ENCODE results near the gene ANK2. TPM values are rescaled to one million over a fixed set of nuclear protein-coding genes. Genes with fewer than 3 reads are reported as not detected.
"Not testable (repeated sequence)": the region's sequence is repeated elsewhere in the genome, so short reads cannot be mapped to it uniquely, and the experiment has no call there.

Gene ANK2
- total RNA-seq, 4 donors from 2014 or later = 27.4 to 142 (median 47.2) TPM

GRCh38 chr4:113243312-113243711, 193.9 kb downstream of the ANK2 start:
- no peaks in the 10 kb centered on the region for H3K4me1 ChIP-seq
- no peaks in the 10 kb centered on the region for H3K36me3 ChIP-seq
- TF ChIP-seq CTCF (IDR thresholded peaks at IDR 0.05) (no peak), POLR2A (IDR thresholded peaks at IDR 0.05) (no peak)
- H3K27ac ChIP-seq = no peak overlapping the region
- no peak overlapping the region for H3K4me3 ChIP-seq
- no peaks in the 10 kb centered on the region for H3K27me3 ChIP-seq
- H3K9me3 ChIP-seq = no peaks in the 10 kb centered on the region
- no peak for DNase-seq
- intact Hi-C loops (cut with DNase I; ENCODE audit: low total_unique reads) = no loop called here

- intact Hi-C loops (cut with DNase I; ENCODE audit: low total_unique reads) = not testable (repeated sequence)
Measured at GRCh38 chr4:113244747-113245146, 195.3 kb downstream of the ANK2 start.

GRCh38 chr4:113248320-113248719, 198.9 kb downstream of the ANK2 start:
- Histone ChIP-seq H3K27me3 (no peaks in the 10 kb centered on the region), H3K27ac (no peak overlapping the region), H3K4me1 (no peaks in the 10 kb centered on the region), H3K36me3 (no peaks in the 10 kb centered on the region), H3K9me3 (no peaks in the 10 kb centered on the region), H3K4me3 (no peak overlapping the region)
- intact Hi-C loops (cut with DNase I; ENCODE audit: low total_unique reads) = no loop called here
- TF ChIP-seq POLR2A (IDR thresholded peaks at IDR 0.05) (no peak), CTCF (IDR thresholded peaks at IDR 0.05) (no peak)
- no peak for DNase-seq

More at GRCh38 chr4:113244747-113245146, 195.3 kb downstream of the ANK2 start:
- not testable (repeated sequence) for H3K36me3 ChIP-seq, H3K4me3 ChIP-seq, DNase-seq, H3K9me3 ChIP-seq, H3K27ac ChIP-seq, H3K4me1 ChIP-seq, H3K27me3 ChIP-seq

- DNase-seq = no peak
- Histone ChIP-seq H3K27ac (no peak overlapping the region), H3K4me1 (no peaks in the 10 kb centered on the region), H3K4me3 (no peak overlapping the region), H3K9me3 (no peaks in the 10 kb centered on the region), H3K36me3 (no peaks in the 10 kb centered on the region), H3K27me3 (no peaks in the 10 kb centered on the region)
- no peak for TF ChIP-seq POLR2A (IDR thresholded peaks at IDR 0.05)
- TF ChIP-seq CTCF (IDR thresholded peaks at IDR 0.05) = no peak
- intact Hi-C loops (cut with DNase I; ENCODE audit: low total_unique reads) = no loop called here
Measured at GRCh38 chr4:113255628-113256027, 206.2 kb downstream of the ANK2 start.

- intact Hi-C loops (cut with DNase I; ENCODE audit: low total_unique reads) = no loop called here
- no peaks in the 10 kb centered on the region for H3K4me1 ChIP-seq
- H3K9me3 ChIP-seq = no peaks in the 10 kb centered on the region
- H3K27me3 ChIP-seq = no peaks in the 10 kb centered on the region
- no peak overlapping the region for H3K27ac ChIP-seq
- TF ChIP-seq CTCF (IDR thresholded peaks at IDR 0.05) = no peak
- TF ChIP-seq POLR2A (IDR thresholded peaks at IDR 0.05) = no peak
- DNase-seq = no peak
- no peaks in the 10 kb centered on the region for H3K36me3 ChIP-seq
- H3K4me3 ChIP-seq = no peak overlapping the region
Measured at GRCh38 chr4:113256946-113257345, 207.5 kb downstream of the ANK2 start.

- H3K36me3 ChIP-seq = no peaks in the 10 kb centered on the region
- H3K27me3 ChIP-seq = no peaks in the 10 kb centered on the region
- no peaks in the 10 kb centered on the region for H3K4me1 ChIP-seq
- H3K27ac ChIP-seq = no peak overlapping the region
- no peaks in the 10 kb centered on the region for H3K9me3 ChIP-seq
- TF ChIP-seq CTCF (IDR thresholded peaks at IDR 0.05) = no peak
- TF ChIP-seq POLR2A (IDR thresholded peaks at IDR 0.05) = no peak
- H3K4me3 ChIP-seq = no peak overlapping the region
- DNase-seq = no peak
- intact Hi-C loops (cut with DNase I; ENCODE audit: low total_unique reads) = no loop called here
Measured at GRCh38 chr4:113260688-113261087, 211.2 kb downstream of the ANK2 start.

Measured in uterus (tissue), 4 donors.